C4-2B (cell line): ENCODE measurements around the gene COL24A1.

ENCODE experiments used
- H3K27ac ChIP-seq: fragments of 450-650 bp; 2 replicates; pipeline ENCODE4 v1.5.1; 2017
- CTCF ChIP-seq: fragments of 450-650 bp; conservative IDR thresholded peaks from 2 replicates; pipeline ENCODE4 v1.5.1; 2017; ENCODE audit warnings: mild to moderate bottlenecking
- ZFX ChIP-seq: fragments of 450-650 bp; IDR thresholded peaks from 2 replicates; pipeline ENCODE4 v1.6.1; 2017

COL24A1 gene

GRCh38 chr1:85933961-85934360, 222.6 kb downstream of the COL24A1 start:
- no peak for TF ChIP-seq ZFX
- no peak for TF ChIP-seq CTCF
- no peak overlapping the region for H3K27ac ChIP-seq

- no peak overlapping the region for H3K27ac ChIP-seq
- peak; percentile 58 for TF ChIP-seq CTCF
- no peak for TF ChIP-seq ZFX
These were observed 244.8 kb downstream of the COL24A1 start for GRCh38 chr1:85911742-85912141.

GRCh38 chr1:85900921-85901320, 255.7 kb downstream of the COL24A1 start:
- no peak overlapping the region for H3K27ac ChIP-seq
- TF ChIP-seq CTCF (no peak), ZFX (no peak)

- TF ChIP-seq ZFX (no peak), CTCF (no peak)
- no peak overlapping the region for H3K27ac ChIP-seq
These were observed 257.7 kb downstream of the COL24A1 start for GRCh38 chr1:85898861-85899260.

GRCh38 chr1:85894651-85895050, 261.9 kb downstream of the COL24A1 start:
- TF ChIP-seq CTCF (peak; percentile 75), ZFX (no peak)
- no peak overlapping the region for H3K27ac ChIP-seq

GRCh38 chr1:85892366-85892765, 264.2 kb downstream of the COL24A1 start:
- H3K27ac ChIP-seq = no peak overlapping the region
- TF ChIP-seq CTCF = no peak
- no peak for TF ChIP-seq ZFX

GRCh38 chr1:85889870-85890269, 266.7 kb downstream of the COL24A1 start:
- H3K27ac ChIP-seq = no peak overlapping the region
- TF ChIP-seq ZFX (no peak), CTCF (no peak)
